Right lung (tissue), 5 donors: ENCODE data around the gene GALR2. TPM values are rescaled to one million over a fixed set of nuclear protein-coding genes. Genes with fewer than 3 reads are reported as not detected.

Source experiments
- DNase-seq, 2 donors: peaks; one replicate each; pipeline ENCODE4 v3.0.0-alpha.2; 2013
- polyA plus RNA-seq, 5 donors: library from polyadenylated mRNA; unstranded; fragments of 120-200 nt; gene quantifications; one replicate each; pipeline versions ENCODE4 v1.2.1 to v1.2.3, GENCODE V29; 2013; ENCODE audit warnings: inconsistent platforms in 1 of 5, low replicate concordance in 1 of 5; ENCODE audit not compliant: insufficient read length in 5 of 5, insufficient read depth in 1 of 5

The GALR2 gene
- polyA plus RNA-seq, 5 donors: 0.10 to 0.27 TPM; not detected in 3

- DNase-seq: no peak
These were observed 5.0 kb downstream of the GALR2 start for GRCh38 chr17:76079535-76079955.

- no peak for DNase-seq
These were observed 5.6 kb downstream of the GALR2 start for GRCh38 chr17:76079956-76080767.

- DNase-seq: no peak
These were observed 6.2 kb downstream of the GALR2 start for GRCh38 chr17:76080768-76081287.

GRCh38 chr17:76081295-76082210, 7.0 kb downstream of the GALR2 start:
- DNase-seq: no peak

- no peak for DNase-seq
These were observed 8.0 kb downstream of the GALR2 start for GRCh38 chr17:76082326-76083251.

GRCh38 chr17:76083536-76084182, 9.1 kb downstream of the GALR2 start:
- no peak for DNase-seq

GRCh38 chr17:76085066-76085730, 10.6 kb downstream of the GALR2 start:
- DNase-seq: no peak

GRCh38 chr17:76085731-76086366, 11.3 kb downstream of the GALR2 start:
- no peak for DNase-seq

- DNase-seq: no peak
These were observed 11.8 kb downstream of the GALR2 start for GRCh38 chr17:76086384-76086783.

- no peak for DNase-seq
These were observed 12.9 kb downstream of the GALR2 start for GRCh38 chr17:76087531-76087930.

GRCh38 chr17:76088041-76088867, 13.7 kb downstream of the GALR2 start:
- DNase-seq: no peak

- no peak for DNase-seq
These were observed 14.4 kb downstream of the GALR2 start for GRCh38 chr17:76088868-76089576.

- DNase-seq: no peak
These were observed 15.3 kb downstream of the GALR2 start for GRCh38 chr17:76089680-76090516.

GRCh38 chr17:76090517-76091129, 16.0 kb downstream of the GALR2 start:
- no peak for DNase-seq

- DNase-seq: no peak
These were observed 17.1 kb downstream of the GALR2 start for GRCh38 chr17:76091526-76092286.
